ENCODE measurements around the gene KCNK16.

Gene KCNK16

GRCh38 chr6:39273406-39273821 lies 49.1 kb downstream of the KCNK16 start:
- no peak for DNase-seq

GRCh38 chr6:39269961-39270360 lies 52.5 kb downstream of the KCNK16 start:
- DNase-seq, result no peak

- no peak for DNase-seq
Observed at GRCh38 chr6:39268721-39269120, 53.8 kb downstream of the KCNK16 start.

GRCh38 chr6:39268171-39268570 lies 54.3 kb downstream of the KCNK16 start:
- no peak for DNase-seq

GRCh38 chr6:39266782-39267355 lies 55.6 kb downstream of the KCNK16 start:
- DNase-seq, result no peak

- no peak for DNase-seq
Observed at GRCh38 chr6:39266375-39266774, 56.1 kb downstream of the KCNK16 start.
